Hepatocyte (in vitro differentiated cells): ENCODE measurements around the gene CEACAM16.

ENCODE experiments used
- CTCF ChIP-seq: fragments of 200-600 bp; sonication (generic); IDR thresholded peaks from 2 replicates; pipeline ENCODE4 v1.5.1; 2016; ENCODE audit warnings: antibody characterized with exemption, mild to moderate bottlenecking; ENCODE audit not compliant: poor library complexity
- EZH2 ChIP-seq: fragments of 200-600 bp; sonication (generic); IDR thresholded peaks from 2 replicates; pipeline ENCODE4 v1.6.1; 2016; ENCODE audit warnings: antibody characterized with exemption, mild to moderate bottlenecking, borderline replicate concordance
- EZH2phosphoT487 ChIP-seq: fragments of 200-600 bp; sonication (generic); IDR thresholded peaks from one replicate; pipeline ENCODE4 v1.6.1; 2018; ENCODE audit warnings: antibody characterized with exemption, mild to moderate bottlenecking, low read depth, moderate library complexity; ENCODE audit not compliant: unreplicated experiment, severe bottlenecking

- no peak for TF ChIP-seq CTCF
- TF ChIP-seq EZH2 = no peak
- no peak for TF ChIP-seq EZH2phosphoT487
These were observed 36.1 kb upstream of the CEACAM16 start for GRCh38 chr19:44662691-44663385.
